Esophagus muscularis mucosa (tissue), 4 donors: ENCODE measurements around the gene ROPN1.

Source experiments
- EP300 ChIP-seq: sonication (generic); formaldehyde crosslinking; IDR thresholded peaks from one replicate; pipeline ENCODE4 v1.6.1; 2017; ENCODE audit warnings: antibody characterized with exemption
- POLR2A ChIP-seq: fragments of 450-650 bp; IDR thresholded peaks from one replicate; pipeline ENCODE4 v1.6.1; 2017; ENCODE audit warnings: antibody characterized with exemption, moderate library complexity, mild to moderate bottlenecking, low read depth
- POLR2AphosphoS5 ChIP-seq, 2 donors: sonication (generic); formaldehyde crosslinking; IDR thresholded peaks; one replicate each; pipeline ENCODE4 v1.6.1; 2017; ENCODE audit warnings: antibody characterized with exemption in 2 of 2
- TF ChIP-seq, protein P1 (sequence below), 3 experiments: fragments of 200-600 bp in 2 of 3; fragments of 450-650 bp in 1 of 3; sonication (generic) in 2 of 3; IDR thresholded peaks; one replicate each; pipeline ENCODE4 v1.5.1; 2017 to 2019; ENCODE audit warnings: antibody characterized with exemption in 3 of 3, mild to moderate bottlenecking in 2 of 3, moderate library complexity in 1 of 3

DNA sequence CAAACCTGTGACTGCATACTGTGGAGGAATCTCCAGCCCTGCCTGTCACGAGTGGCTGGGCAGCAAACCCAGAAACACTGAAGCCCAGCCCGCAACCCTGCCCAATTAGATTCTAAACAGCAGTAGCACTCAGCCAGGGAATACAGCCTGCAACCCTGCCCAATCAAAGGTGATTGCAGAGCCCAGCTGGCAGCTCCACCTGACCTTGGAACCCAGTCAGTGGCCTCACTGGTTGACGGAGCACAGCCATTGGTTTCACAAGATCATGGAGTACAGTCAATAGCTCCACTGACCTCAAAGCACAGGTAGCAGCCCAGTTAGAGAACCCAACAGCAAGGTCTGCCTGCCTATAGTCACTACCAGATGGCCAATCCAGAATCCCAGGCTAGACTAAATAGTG, 72.6 kb downstream of the ROPN1 start:
- TF ChIP-seq POLR2A (no peak), POLR2AphosphoS5 (IDR thresholded peaks at IDR 0.05) (no peak), EP300 (no peak)
- TF ChIP-seq, protein P1, sequence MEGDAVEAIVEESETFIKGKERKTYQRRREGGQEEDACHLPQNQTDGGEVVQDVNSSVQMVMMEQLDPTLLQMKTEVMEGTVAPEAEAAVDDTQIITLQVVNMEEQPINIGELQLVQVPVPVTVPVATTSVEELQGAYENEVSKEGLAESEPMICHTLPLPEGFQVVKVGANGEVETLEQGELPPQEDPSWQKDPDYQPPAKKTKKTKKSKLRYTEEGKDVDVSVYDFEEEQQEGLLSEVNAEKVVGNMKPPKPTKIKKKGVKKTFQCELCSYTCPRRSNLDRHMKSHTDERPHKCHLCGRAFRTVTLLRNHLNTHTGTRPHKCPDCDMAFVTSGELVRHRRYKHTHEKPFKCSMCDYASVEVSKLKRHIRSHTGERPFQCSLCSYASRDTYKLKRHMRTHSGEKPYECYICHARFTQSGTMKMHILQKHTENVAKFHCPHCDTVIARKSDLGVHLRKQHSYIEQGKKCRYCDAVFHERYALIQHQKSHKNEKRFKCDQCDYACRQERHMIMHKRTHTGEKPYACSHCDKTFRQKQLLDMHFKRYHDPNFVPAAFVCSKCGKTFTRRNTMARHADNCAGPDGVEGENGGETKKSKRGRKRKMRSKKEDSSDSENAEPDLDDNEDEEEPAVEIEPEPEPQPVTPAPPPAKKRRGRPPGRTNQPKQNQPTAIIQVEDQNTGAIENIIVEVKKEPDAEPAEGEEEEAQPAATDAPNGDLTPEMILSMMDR (IDR thresholded peaks at IDR 0.05), result no peak
